LNCaP clone FGC (cell line): ENCODE results near the gene TIMP1.

ENCODE experiments used
- DNase-seq: peaks from one replicate; pipeline ENCODE4 v3.0.0-alpha.2; 2011; ENCODE audit warnings: low read depth
- H3K4me3 ChIP-seq: 2 replicates; pipeline ENCODE4 v1.5.1; 2011; ENCODE audit warnings: mild to moderate bottlenecking, low read depth, low read length, control low read depth
- TF ChIP-seq, protein P1 (sequence below): IDR thresholded peaks from 2 replicates; pipeline ENCODE4 v1.5.1; 2012; ENCODE audit warnings: mild to moderate bottlenecking; ENCODE audit not compliant: control insufficient read depth, insufficient read depth; ENCODE audit errors: extremely low read depth

The TIMP1 gene

GRCh38 chrX:47560179-47560933 is 21.9 kb upstream of the TIMP1 start:
- TF ChIP-seq, protein P1, sequence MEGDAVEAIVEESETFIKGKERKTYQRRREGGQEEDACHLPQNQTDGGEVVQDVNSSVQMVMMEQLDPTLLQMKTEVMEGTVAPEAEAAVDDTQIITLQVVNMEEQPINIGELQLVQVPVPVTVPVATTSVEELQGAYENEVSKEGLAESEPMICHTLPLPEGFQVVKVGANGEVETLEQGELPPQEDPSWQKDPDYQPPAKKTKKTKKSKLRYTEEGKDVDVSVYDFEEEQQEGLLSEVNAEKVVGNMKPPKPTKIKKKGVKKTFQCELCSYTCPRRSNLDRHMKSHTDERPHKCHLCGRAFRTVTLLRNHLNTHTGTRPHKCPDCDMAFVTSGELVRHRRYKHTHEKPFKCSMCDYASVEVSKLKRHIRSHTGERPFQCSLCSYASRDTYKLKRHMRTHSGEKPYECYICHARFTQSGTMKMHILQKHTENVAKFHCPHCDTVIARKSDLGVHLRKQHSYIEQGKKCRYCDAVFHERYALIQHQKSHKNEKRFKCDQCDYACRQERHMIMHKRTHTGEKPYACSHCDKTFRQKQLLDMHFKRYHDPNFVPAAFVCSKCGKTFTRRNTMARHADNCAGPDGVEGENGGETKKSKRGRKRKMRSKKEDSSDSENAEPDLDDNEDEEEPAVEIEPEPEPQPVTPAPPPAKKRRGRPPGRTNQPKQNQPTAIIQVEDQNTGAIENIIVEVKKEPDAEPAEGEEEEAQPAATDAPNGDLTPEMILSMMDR = no peak
- H3K4me3 ChIP-seq = peak overlapping the region; percentile 68
- no peak for DNase-seq

DNA sequence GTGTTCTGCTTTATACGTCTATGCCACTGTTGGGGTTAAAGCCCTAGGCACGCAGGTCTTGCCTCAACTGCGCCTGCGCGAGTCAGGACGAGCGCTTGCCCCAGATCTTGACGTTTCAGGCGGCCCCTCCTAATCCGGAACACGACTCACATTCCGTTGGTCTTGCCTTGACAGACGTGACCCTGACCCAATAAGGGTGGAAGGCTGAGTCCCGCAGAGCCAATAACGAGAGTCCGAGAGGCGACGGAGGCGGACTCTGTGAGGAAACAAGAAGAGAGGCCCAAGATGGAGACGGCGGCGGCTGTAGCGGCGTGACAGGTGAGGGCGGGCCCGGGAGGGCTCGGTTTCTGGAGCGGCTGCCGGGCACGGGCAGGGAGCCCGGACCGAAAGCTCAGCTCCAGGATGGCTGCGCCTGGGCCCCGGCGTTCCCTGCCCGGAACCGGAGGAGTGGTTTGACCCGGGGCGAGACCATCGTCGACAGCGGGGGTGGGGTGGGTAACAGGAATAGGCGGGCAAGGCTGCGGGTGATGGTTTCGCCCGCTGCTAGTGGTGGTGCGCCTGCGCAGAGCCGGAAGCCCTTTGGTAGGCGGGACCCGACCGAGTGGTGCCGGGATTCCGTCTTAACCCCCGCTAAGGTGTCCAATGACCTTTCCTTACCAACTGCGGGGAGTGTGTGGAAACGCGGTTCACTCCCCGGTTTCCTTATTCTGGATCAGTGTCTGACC is 21.1 kb upstream of the TIMP1 start, which contains the start of gene ARAF:
TSS of gene ARAF (plus strand) at position 272 of the 725 bp plus-strand sequence. CDS start 1,763 bp downstream, outside the sequence.
- peak within 1 kb of the TSS; percentile 68 for H3K4me3 ChIP-seq
- DNase-seq = peak; percentile 98
- TF ChIP-seq, protein P1 = no peak

- no peak for DNase-seq
- peak overlapping the region; percentile 68 for H3K4me3 ChIP-seq
- TF ChIP-seq, protein P1 = no peak
Observed at GRCh38 chrX:47561659-47562151, 20.5 kb upstream of the TIMP1 start.

DNA sequence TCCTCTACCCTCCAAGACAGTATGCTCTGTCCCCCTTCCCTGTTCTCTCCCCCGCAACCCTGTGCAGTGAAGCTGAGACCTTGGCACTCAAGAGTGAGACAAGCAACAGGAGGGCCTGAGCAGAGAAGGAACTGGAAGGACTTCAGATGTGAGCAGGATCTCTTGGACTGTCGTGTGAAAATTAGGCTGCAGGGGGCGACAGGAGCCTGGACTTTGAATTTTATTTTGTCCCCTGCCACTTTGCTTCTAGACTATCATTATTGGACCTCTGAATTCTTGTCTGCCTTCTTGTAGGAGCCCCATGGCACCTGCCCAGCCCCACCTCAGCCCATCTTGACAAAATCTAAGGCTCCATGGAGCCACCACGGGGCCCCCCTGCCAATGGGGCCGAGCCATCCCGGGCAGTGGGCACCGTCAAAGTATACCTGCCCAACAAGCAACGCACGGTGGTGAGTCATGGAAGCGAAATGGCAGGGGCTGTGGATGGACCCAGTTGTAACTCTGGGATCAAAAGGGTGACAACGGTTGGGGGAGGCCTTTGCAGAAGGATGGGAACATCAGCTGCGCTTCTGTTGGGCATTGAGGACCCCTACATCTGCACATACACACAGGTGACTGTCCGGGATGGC is 19.5 kb upstream of the TIMP1 start:
- no peak for DNase-seq
- H3K4me3 ChIP-seq = no peak overlapping the region
- TF ChIP-seq, protein P1 = no peak; the same call in 1 of the 2 replicates

- H3K4me3 ChIP-seq = no peak overlapping the region
- TF ChIP-seq, protein P1 = no peak
- no peak for DNase-seq
Observed at GRCh38 chrX:47563801-47564315, 18.4 kb upstream of the TIMP1 start.

GRCh38 chrX:47564438-47565085 is 17.7 kb upstream of the TIMP1 start:
- no peak overlapping the region for H3K4me3 ChIP-seq
- TF ChIP-seq, protein P1 = no peak
- no peak for DNase-seq
